Mesenchymal stem cell (in vitro differentiated cells and primary cell): ENCODE results near the gene ANKS1B.

Source experiments
- DNase-seq: peaks from one replicate; pipeline ENCODE4 v3.0.0-alpha.2; 2013
- H2AFZ ChIP-seq: one replicate; pipeline ENCODE4 v1.6.1; 2013; ENCODE audit warnings: low read depth, mild to moderate bottlenecking, control low read depth, inconsistent platforms, low read length, moderate library complexity
- H2AK5ac ChIP-seq: 2 replicates; pipeline ENCODE4 v1.6.1; 2013; ENCODE audit warnings: low read length, moderate library complexity, mild to moderate bottlenecking, inconsistent platforms; ENCODE audit not compliant: severe bottlenecking
- H2BK120ac ChIP-seq: one replicate; pipeline ENCODE4 v1.6.1; 2013; ENCODE audit warnings: low read depth, mild to moderate bottlenecking, inconsistent platforms, low read length, moderate library complexity
- H2BK12ac ChIP-seq, 2 experiments: one replicate each; pipeline ENCODE4 v1.6.1; 2013; ENCODE audit warnings: inconsistent platforms in 2 of 2, low read length in 2 of 2, mild to moderate bottlenecking in 2 of 2, moderate library complexity in 2 of 2, control low read depth in 1 of 2
- H2BK15ac ChIP-seq: one replicate; pipeline ENCODE4 v1.6.1; 2013; ENCODE audit warnings: mild to moderate bottlenecking, low read depth, inconsistent platforms; ENCODE audit not compliant: poor library complexity, severe bottlenecking
- H2BK5ac ChIP-seq: 2 replicates; pipeline ENCODE4 v1.6.1; 2013; ENCODE audit warnings: low read depth, mild to moderate bottlenecking, low read length, control low read depth, inconsistent platforms; ENCODE audit not compliant: poor library complexity, severe bottlenecking
- H3K14ac ChIP-seq, 2 experiments: one replicate each; pipeline ENCODE4 v1.6.1; 2013; ENCODE audit warnings: inconsistent platforms in 2 of 2, low read length in 2 of 2, control low read depth in 1 of 2, mild to moderate bottlenecking in 1 of 2, moderate library complexity in 1 of 2
- H3K18ac ChIP-seq, 2 experiments: one replicate each; pipeline ENCODE4 v1.6.1; 2013; ENCODE audit warnings: inconsistent platforms in 2 of 2, low read length in 2 of 2, control low read depth in 1 of 2, low read depth in 1 of 2, mild to moderate bottlenecking in 1 of 2
- H3K23ac ChIP-seq, 2 experiments: one replicate each; pipeline ENCODE4 v1.6.1; 2013; ENCODE audit warnings: inconsistent platforms in 2 of 2, low read length in 2 of 2, mild to moderate bottlenecking in 2 of 2, moderate library complexity in 2 of 2, control low read depth in 1 of 2
- H3K27ac ChIP-seq: 2 replicates; pipeline ENCODE4 v1.5.1; 2013; ENCODE audit warnings: mild to moderate bottlenecking, moderate library complexity, low read length, control low read depth, inconsistent platforms; ENCODE audit not compliant: poor library complexity, severe bottlenecking
- H3K27me3 ChIP-seq, 2 experiments: 2 replicates each; pipeline versions ENCODE4 v1.6.1 to v1.7.0; 2013; ENCODE audit warnings: low read length in 2 of 2, mild to moderate bottlenecking in 2 of 2, moderate library complexity in 2 of 2, control low read depth in 1 of 2, inconsistent platforms in 1 of 2; ENCODE audit not compliant: control insufficient read depth in 1 of 2, insufficient read depth in 1 of 2
- H3K36me3 ChIP-seq, 2 experiments: 2 replicates each; pipeline versions ENCODE4 v1.6.1 to v1.7.0; 2013; ENCODE audit warnings: low read length in 2 of 2, control low read depth in 1 of 2, inconsistent platforms in 1 of 2, low read depth in 1 of 2, mild to moderate bottlenecking in 1 of 2; ENCODE audit not compliant: insufficient read depth in 2 of 2, control insufficient read depth in 1 of 2
- H3K4ac ChIP-seq, 2 experiments: one replicate each; pipeline ENCODE4 v1.6.1; 2013; ENCODE audit warnings: inconsistent platforms in 2 of 2, low read length in 2 of 2, mild to moderate bottlenecking in 2 of 2, moderate library complexity in 2 of 2, control low read depth in 1 of 2, low read depth in 1 of 2
- H3K4me1 ChIP-seq: 2 replicates; pipeline ENCODE4 v1.6.1; 2013; ENCODE audit warnings: low read depth, low read length, control low read depth; ENCODE audit not compliant: control insufficient read depth, insufficient read depth
- H3K4me2 ChIP-seq: 2 replicates; pipeline ENCODE4 v1.6.1; 2013; ENCODE audit warnings: low read length, mild to moderate bottlenecking, inconsistent platforms; ENCODE audit not compliant: poor library complexity, severe bottlenecking
- H3K4me3 ChIP-seq, 2 experiments: 2 replicates each; pipeline versions ENCODE4 v1.5.1 to v1.7.0; 2013; ENCODE audit warnings: low read length in 2 of 2, mild to moderate bottlenecking in 2 of 2, control low read depth in 1 of 2, low read depth in 1 of 2; ENCODE audit not compliant: insufficient read depth in 1 of 2
- H3K79me1 ChIP-seq: replicated peaks from 2 replicates; pipeline ENCODE4 v1.6.1; 2013; ENCODE audit warnings: mild to moderate bottlenecking, control low read depth, low read length, inconsistent platforms; ENCODE audit not compliant: poor library complexity, severe bottlenecking
- H3K9ac ChIP-seq: 2 replicates; pipeline ENCODE4 v1.7.0; 2013; ENCODE audit warnings: mild to moderate bottlenecking, low read length, moderate library complexity
- H3K9me3 ChIP-seq: 2 replicates; pipeline ENCODE4 v1.7.0; 2013; ENCODE audit warnings: mild to moderate bottlenecking, low read length; ENCODE audit not compliant: control insufficient read depth
- H4K8ac ChIP-seq: one replicate; pipeline ENCODE4 v1.6.1; 2013; ENCODE audit warnings: inconsistent platforms, mild to moderate bottlenecking, low read length, moderate library complexity
- H4K91ac ChIP-seq: one replicate; pipeline ENCODE4 v1.6.1; 2013; ENCODE audit warnings: mild to moderate bottlenecking, low read length, inconsistent platforms
- WGBS: methylation state at CpG from one replicate; pipeline ENCODE4 v1.1.7; 2013; ENCODE audit warnings: mixed read lengths; 5-methylcytosine and 5-hydroxymethylcytosine counted together

Gene ANKS1B

GRCh38 chr12:98799146-98799810 lies 1185.5 kb downstream of the ANKS1B start:
- H3K9me3 ChIP-seq, result no peaks in the 10 kb centered on the region
- H2BK15ac ChIP-seq, result no peak overlapping the region
- no peak overlapping the region for H4K8ac ChIP-seq
- no peak overlapping the region for H3K4me3 ChIP-seq
- no peak overlapping the region for H3K9ac ChIP-seq
- no peak overlapping the region for H2BK120ac ChIP-seq
- H3K27me3 ChIP-seq, result no peaks in the 10 kb centered on the region
- no peak overlapping the region for H2BK12ac ChIP-seq
- no peak overlapping the region for H2AFZ ChIP-seq
- WGBS, result 44% methylated on average over 3 of the region's 3 CpGs
- no peak overlapping the region for H3K18ac ChIP-seq
- H3K36me3 ChIP-seq, result no peaks in the 10 kb centered on the region
- no peaks in the 10 kb centered on the region for H3K79me1 ChIP-seq
- no peak overlapping the region for H3K23ac ChIP-seq
- H3K4me2 ChIP-seq, result no peak overlapping the region
- H4K91ac ChIP-seq, result no peak overlapping the region
- H3K4ac ChIP-seq, result no peak overlapping the region
- no peak overlapping the region for H2AK5ac ChIP-seq
- no peak for DNase-seq
- no peaks in the 10 kb centered on the region for H3K4me1 ChIP-seq
- no peak overlapping the region for H2BK5ac ChIP-seq
- no peak overlapping the region for H3K27ac ChIP-seq
- H3K14ac ChIP-seq, result no peak overlapping the region

- Histone ChIP-seq H2BK15ac (no peak overlapping the region), H3K36me3 (no peaks in the 10 kb centered on the region), H3K18ac (no peak overlapping the region), H2BK5ac (no peak overlapping the region), H3K23ac (no peak overlapping the region), H3K27me3 (no peaks in the 10 kb centered on the region), H3K4ac (no peak overlapping the region), H3K4me3 (no peak overlapping the region), H3K9ac (no peak overlapping the region), H2AK5ac (no peak overlapping the region), H3K4me1 (no peaks in the 10 kb centered on the region), H3K9me3 (no peaks in the 10 kb centered on the region), H3K4me2 (no peak overlapping the region), H3K14ac (no peak overlapping the region), H3K27ac (no peak overlapping the region), H2BK12ac (no peak overlapping the region), H4K8ac (no peak overlapping the region), H2BK120ac (no peak overlapping the region), H3K79me1 (no peaks in the 10 kb centered on the region), H2AFZ (no peak overlapping the region), H4K91ac (no peak overlapping the region)
- DNase-seq, result no peak
- 83% methylated on average over 2 of the region's 4 CpGs for WGBS
Measured at GRCh38 chr12:98797200-98797599, 1187.5 kb downstream of the ANKS1B start.

GRCh38 chr12:98796745-98797144 lies 1188.0 kb downstream of the ANKS1B start:
- no peaks in the 10 kb centered on the region for H3K79me1 ChIP-seq
- H4K91ac ChIP-seq, result no peak overlapping the region
- H2BK120ac ChIP-seq, result no peak overlapping the region
- H3K4me2 ChIP-seq, result no peak overlapping the region
- no peak overlapping the region for H4K8ac ChIP-seq
- no peaks in the 10 kb centered on the region for H3K9me3 ChIP-seq
- WGBS, result no CpG with 5 or more reads among the region's 1 CpG
- no peak overlapping the region for H3K4ac ChIP-seq
- H3K4me1 ChIP-seq, result no peaks in the 10 kb centered on the region
- no peak overlapping the region for H2AK5ac ChIP-seq
- H2AFZ ChIP-seq, result no peak overlapping the region
- H2BK5ac ChIP-seq, result no peak overlapping the region
- H3K14ac ChIP-seq, result no peak overlapping the region
- no peak overlapping the region for H3K18ac ChIP-seq
- DNase-seq, result no peak
- H2BK15ac ChIP-seq, result no peak overlapping the region
- H3K36me3 ChIP-seq, result no peaks in the 10 kb centered on the region
- H3K23ac ChIP-seq, result no peak overlapping the region
- no peaks in the 10 kb centered on the region for H3K27me3 ChIP-seq
- no peak overlapping the region for H3K27ac ChIP-seq
- H2BK12ac ChIP-seq, result no peak overlapping the region
- no peak overlapping the region for H3K9ac ChIP-seq
- no peak overlapping the region for H3K4me3 ChIP-seq

GRCh38 chr12:98793121-98793520 lies 1191.6 kb downstream of the ANKS1B start:
- Histone ChIP-seq H3K18ac (no peak overlapping the region), H3K27ac (no peak overlapping the region), H2BK12ac (no peak overlapping the region), H3K4me2 (no peak overlapping the region), H2BK5ac (no peak overlapping the region), H3K4ac (no peak overlapping the region), H3K9ac (no peak overlapping the region), H2AK5ac (no peak overlapping the region), H2AFZ (no peak overlapping the region), H3K14ac (no peak overlapping the region), H2BK15ac (no peak overlapping the region), H4K8ac (no peak overlapping the region), H3K4me1 (no peaks in the 10 kb centered on the region), H3K79me1 (no peaks in the 10 kb centered on the region), H3K9me3 (no peaks in the 10 kb centered on the region), H3K27me3 (no peaks in the 10 kb centered on the region), H4K91ac (no peak overlapping the region), H2BK120ac (no peak overlapping the region), H3K4me3 (no peak overlapping the region), H3K36me3 (no peaks in the 10 kb centered on the region), H3K23ac (no peak overlapping the region)
- no peak for DNase-seq
- no CpG with 5 or more reads among the region's 2 CpGs for WGBS
